Uterus (tissue), 4 donors: Measurements from ENCODE around the gene BAG3. TPM values are rescaled to one million over a fixed set of nuclear protein-coding genes. Genes with fewer than 3 reads are reported as not detected.

Source experiments
- DNase-seq, 2 donors: peaks; one replicate each; pipeline ENCODE4 v3.0.0-alpha.2; 2019 to 2020
- H3K27ac ChIP-seq, 2 donors: fragments of 200-600 bp; sonication (generic); 1 replicate in 1 of 2; 2 replicates in 1 of 2; pipeline ENCODE4 v1.5.1; 2016 to 2018
- H3K27me3 ChIP-seq, 2 donors: fragments of 200-600 bp; sonication (generic); one replicate each; pipeline ENCODE4 v1.5.1; 2018 to 2019; ENCODE audit warnings: control low read depth in 1 of 2
- H3K36me3 ChIP-seq, 2 donors: fragments of 200-600 bp; sonication (generic); one replicate each; pipeline ENCODE4 v1.5.1; 2019; ENCODE audit warnings: control low read depth in 1 of 2
- H3K4me1 ChIP-seq, 2 donors: fragments of 200-600 bp; sonication (generic); one replicate each; pipeline ENCODE4 v1.5.1; 2018 to 2019; ENCODE audit warnings: control low read depth in 1 of 2
- H3K4me3 ChIP-seq, 2 donors: fragments of 200-600 bp; sonication (generic); 1 replicate in 1 of 2; 2 replicates in 1 of 2; pipeline ENCODE4 v1.5.1; 2018 to 2019; ENCODE audit warnings: mild to moderate bottlenecking in 1 of 2
- H3K9me3 ChIP-seq, 2 donors: fragments of 200-600 bp; sonication (generic); one replicate each; pipeline ENCODE4 v1.5.1; 2019; ENCODE audit warnings: control low read depth in 1 of 2
- CTCF ChIP-seq, 4 experiments: fragments of 200-600 bp in 2 of 4; fragments of 450-650 bp in 2 of 4; sonication (generic) in 2 of 4; IDR thresholded peaks; one replicate each; pipeline ENCODE4 v1.5.1; 2016 to 2019; ENCODE audit warnings: antibody characterized with exemption in 4 of 4, mild to moderate bottlenecking in 2 of 4, moderate library complexity in 1 of 4
- POLR2A ChIP-seq, 2 donors: fragments of 450-650 bp; IDR thresholded peaks; one replicate each; pipeline ENCODE4 v1.6.1; 2016; ENCODE audit warnings: antibody characterized with exemption in 2 of 2, mild to moderate bottlenecking in 1 of 2, moderate library complexity in 1 of 2
- intact Hi-C: fragments of 100-400 bp; cut with DNase I; formaldehyde crosslinking; loops from one replicate; pipeline ENCODE4 v1.15.1; 2023; ENCODE audit warnings: low total_unique reads
- total RNA-seq, 4 donors: library from RNA; depleted of rRNA in 3 of 4; stranded (reverse); fragments of >200 nt in 3 of 4; gene quantifications; one replicate each; pipeline versions ENCODE4 v1.1.0 to v1.2.4, GENCODE V29; 2014 to 2023
- donor health status: DM: yes; HTN: yes; CAD: no.

The BAG3 gene
- total RNA-seq, 4 donors from 2014 or later, result 6.6 to 44.1 (median 22.4) TPM

GRCh38 chr10:119700321-119700954 lies 49.3 kb downstream of the BAG3 start:
- H3K4me3 ChIP-seq, result no peak overlapping the region
- no peak overlapping the region for H3K27ac ChIP-seq
- TF ChIP-seq POLR2A (IDR thresholded peaks at IDR 0.05) (no peak), CTCF (IDR thresholded peaks at IDR 0.05) (no peak)

GRCh38 chr10:119701861-119702260 lies 50.7 kb downstream of the BAG3 start:
- Histone ChIP-seq H3K4me1 (no peaks in the 10 kb centered on the region), H3K36me3 (no peaks in the 10 kb centered on the region), H3K4me3 (no peak overlapping the region), H3K9me3 (no peaks in the 10 kb centered on the region), H3K27ac (no peak overlapping the region), H3K27me3 (no peaks in the 10 kb centered on the region)
- no peak for TF ChIP-seq CTCF (IDR thresholded peaks at IDR 0.05)
- TF ChIP-seq POLR2A (IDR thresholded peaks at IDR 0.05), result no peak
- intact Hi-C loops, result no loop called here
- DNase-seq, result no peak

More at GRCh38 chr10:119700321-119700954, 49.3 kb downstream of the BAG3 start:
- intact Hi-C loops, result no loop called here
- no peak for DNase-seq
- Histone ChIP-seq H3K36me3 (no peaks in the 10 kb centered on the region), H3K27me3 (no peaks in the 10 kb centered on the region), H3K9me3 (no peaks in the 10 kb centered on the region), H3K4me1 (no peaks in the 10 kb centered on the region)

- H3K9me3 ChIP-seq, result no peaks in the 10 kb centered on the region
- no peaks in the 10 kb centered on the region for H3K4me1 ChIP-seq
- H3K4me3 ChIP-seq, result no peak overlapping the region
- intact Hi-C loops, result no loop called here
- no peak overlapping the region for H3K27ac ChIP-seq
- no peak for DNase-seq
- H3K36me3 ChIP-seq, result no peaks in the 10 kb centered on the region
- H3K27me3 ChIP-seq, result no peaks in the 10 kb centered on the region
- no peak for TF ChIP-seq POLR2A (IDR thresholded peaks at IDR 0.05)
Measured at GRCh38 chr10:119702583-119702982, 51.4 kb downstream of the BAG3 start.

GRCh38 chr10:119703903-119704508 lies 52.8 kb downstream of the BAG3 start:
- Histone ChIP-seq H3K4me1 (no peaks in the 10 kb centered on the region), H3K27ac (peak overlapping the region in 1 of 2 donors; percentile 67), H3K9me3 (no peaks in the 10 kb centered on the region), H3K4me3 (no peak overlapping the region), H3K36me3 (no peaks in the 10 kb centered on the region), H3K27me3 (no peaks in the 10 kb centered on the region)
- intact Hi-C loops, result no loop called here
- TF ChIP-seq CTCF (IDR thresholded peaks at IDR 0.05) (no peak), POLR2A (IDR thresholded peaks at IDR 0.05) (no peak)
- no peak for DNase-seq

GRCh38 chr10:119705434-119705831 lies 54.3 kb downstream of the BAG3 start:
- no peaks in the 10 kb centered on the region for H3K9me3 ChIP-seq
- DNase-seq, result no peak
- H3K36me3 ChIP-seq, result no peaks in the 10 kb centered on the region
- peak overlapping the region; percentile 64 to 67 for H3K27ac ChIP-seq
- intact Hi-C loops, result no loop called here
- TF ChIP-seq CTCF (IDR thresholded peaks at IDR 0.05) (no peak), POLR2A (IDR thresholded peaks at IDR 0.05) (no peak)
- no peak overlapping the region for H3K4me3 ChIP-seq
- H3K27me3 ChIP-seq, result no peaks in the 10 kb centered on the region
- H3K4me1 ChIP-seq, result no peaks in the 10 kb centered on the region
